Measurements from ENCODE around the gene NR2C2AP. TPM values are rescaled to one million over a fixed set of nuclear protein-coding genes. Genes with fewer than 3 reads are reported as not detected.

The NR2C2AP gene
- total RNA-seq, 4 donors from 2014 or later, result 14.0 to 21.4 (median 16.8) TPM

GRCh38 chr19:19211499-19212420 lies 8.5 kb upstream of the NR2C2AP start, which contains the start of gene NCAN:
Gene NCAN (plus strand): TSS chr19:19211958. CDS start chr19:19216954, 4,996 bp downstream.
- H3K4me1 ChIP-seq, result no peaks in the 10 kb centered on the region
- H3K9me3 ChIP-seq, result peaks cover 0 to 2% (median 0%) of the 10 kb centered on the region in 3 donors
- H3K36me3 ChIP-seq, result no peaks in the 10 kb centered on the region
- no peak for TF ChIP-seq EP300 (IDR thresholded peaks at IDR 0.05)
- TF ChIP-seq CTCF (IDR thresholded peaks at IDR 0.05), result no peak
- no peak for TF ChIP-seq POLR2AphosphoS5 (IDR thresholded peaks at IDR 0.05)
- no peak for TF ChIP-seq POLR2A (IDR thresholded peaks at IDR 0.05)
- ATAC-seq, result no peak
- WGBS, 2 donors (ENCODE audit: low coverage in 1 of 2), result 2 to 8% methylated on average over 4 to 8 of the region's 54 CpGs
- no peak within 1 kb of the TSS for H3K4me3 ChIP-seq
- H3K27ac ChIP-seq, result no peak within 1 kb of the TSS
- H3K27me3 ChIP-seq, result peaks cover 100% of the 10 kb centered on the region

GRCh38 chr19:19209372-19209771 lies 6.2 kb upstream of the NR2C2AP start:
- Histone ChIP-seq H3K36me3 (no peaks in the 10 kb centered on the region), H3K27me3 (peaks cover 88% of the 10 kb centered on the region), H3K4me1 (no peaks in the 10 kb centered on the region), H3K4me3 (no peak overlapping the region), H3K27ac (no peak overlapping the region), H3K9me3 (no peaks in the 10 kb centered on the region)
- TF ChIP-seq POLR2A (IDR thresholded peaks at IDR 0.05) (no peak), EP300 (IDR thresholded peaks at IDR 0.05) (no peak), CTCF (IDR thresholded peaks at IDR 0.05) (no peak), POLR2AphosphoS5 (IDR thresholded peaks at IDR 0.05) (no peak)
- no peak for ATAC-seq
- 71% methylated on average over 1 of the region's 9 CpGs; no CpG with 5 or more reads in 1 of the 2 donors for WGBS, 2 donors (ENCODE audit: low coverage in 1 of 2)

GRCh38 chr19:19207637-19208572 lies 4.7 kb upstream of the NR2C2AP start:
- peaks cover 0 to 1% (median under 1%) of the 10 kb centered on the region in 3 donors for H3K4me1 ChIP-seq
- H3K36me3 ChIP-seq, result no peaks in the 10 kb centered on the region
- H3K27me3 ChIP-seq, result peaks cover 73% of the 10 kb centered on the region
- H3K9me3 ChIP-seq, result no peaks in the 10 kb centered on the region
- TF ChIP-seq CTCF (IDR thresholded peaks at IDR 0.05), result no peak
- no peak for TF ChIP-seq POLR2AphosphoS5 (IDR thresholded peaks at IDR 0.05)
- no peak for TF ChIP-seq EP300 (IDR thresholded peaks at IDR 0.05)
- TF ChIP-seq POLR2A (IDR thresholded peaks at IDR 0.05), result no peak
- no peak for ATAC-seq
- 74 to 100% methylated on average over 2 to 4 of the region's 8 CpGs for WGBS, 2 donors (ENCODE audit: low coverage in 1 of 2)
- no peak overlapping the region for H3K27ac ChIP-seq
- no peak overlapping the region for H3K4me3 ChIP-seq

GRCh38 chr19:19206938-19207337 lies 3.7 kb upstream of the NR2C2AP start:
- Histone ChIP-seq H3K27ac (no peak overlapping the region), H3K27me3 (peaks cover 64% of the 10 kb centered on the region), H3K36me3 (peaks cover 0 to 1% of the 10 kb centered on the region in 2 donors), H3K4me1 (peaks cover 0 to 11% (median 8%) of the 10 kb centered on the region in 3 donors), H3K4me3 (no peak overlapping the region), H3K9me3 (no peaks in the 10 kb centered on the region)
- ATAC-seq, result no peak
- WGBS, 2 donors (ENCODE audit: low coverage in 1 of 2), result 55 to 80% methylated on average over 1 to 2 of the region's 5 CpGs
- TF ChIP-seq POLR2AphosphoS5 (IDR thresholded peaks at IDR 0.05) (no peak), POLR2A (IDR thresholded peaks at IDR 0.05) (no peak), CTCF (IDR thresholded peaks at IDR 0.05) (no peak), EP300 (IDR thresholded peaks at IDR 0.05) (no peak)
